Measurements from ENCODE around the gene ACSS1. TPM values are rescaled to one million over a fixed set of nuclear protein-coding genes. Genes with fewer than 3 reads are reported as not detected.

The ACSS1 gene
- total and polyA plus RNA-seq, 2 of the 8 experiments (the other 6 are each of a cell fraction or from before 2014, with no cell fraction given), result 2.6 to 3.4 TPM

DNA sequence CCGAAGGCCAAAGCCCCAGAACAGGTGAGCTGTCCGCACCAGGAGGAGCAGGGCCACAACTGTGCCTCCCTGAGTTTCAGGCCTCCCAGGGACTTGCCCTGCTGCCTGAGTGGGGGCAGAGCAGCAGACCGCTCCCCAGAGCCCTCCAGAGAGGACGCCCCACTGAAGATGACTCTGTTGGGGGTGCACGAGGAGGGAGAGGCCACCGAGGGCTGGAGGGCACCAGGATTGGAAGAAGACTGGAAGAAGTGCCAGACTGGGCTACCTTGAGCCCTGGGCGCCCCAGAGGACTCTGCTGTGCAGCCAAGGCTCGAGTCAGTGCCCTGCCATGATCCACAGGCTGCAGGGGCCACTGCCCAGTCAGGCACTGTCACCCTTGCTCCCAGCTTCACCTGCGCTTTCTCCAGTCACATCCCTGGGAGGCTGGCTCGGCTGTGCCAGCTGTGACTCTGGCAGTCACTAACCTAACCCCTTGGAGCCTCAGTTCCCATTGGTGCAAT is 97.6 kb downstream of the ACSS1 start (continued):
- TF ChIP-seq, protein P1, sequence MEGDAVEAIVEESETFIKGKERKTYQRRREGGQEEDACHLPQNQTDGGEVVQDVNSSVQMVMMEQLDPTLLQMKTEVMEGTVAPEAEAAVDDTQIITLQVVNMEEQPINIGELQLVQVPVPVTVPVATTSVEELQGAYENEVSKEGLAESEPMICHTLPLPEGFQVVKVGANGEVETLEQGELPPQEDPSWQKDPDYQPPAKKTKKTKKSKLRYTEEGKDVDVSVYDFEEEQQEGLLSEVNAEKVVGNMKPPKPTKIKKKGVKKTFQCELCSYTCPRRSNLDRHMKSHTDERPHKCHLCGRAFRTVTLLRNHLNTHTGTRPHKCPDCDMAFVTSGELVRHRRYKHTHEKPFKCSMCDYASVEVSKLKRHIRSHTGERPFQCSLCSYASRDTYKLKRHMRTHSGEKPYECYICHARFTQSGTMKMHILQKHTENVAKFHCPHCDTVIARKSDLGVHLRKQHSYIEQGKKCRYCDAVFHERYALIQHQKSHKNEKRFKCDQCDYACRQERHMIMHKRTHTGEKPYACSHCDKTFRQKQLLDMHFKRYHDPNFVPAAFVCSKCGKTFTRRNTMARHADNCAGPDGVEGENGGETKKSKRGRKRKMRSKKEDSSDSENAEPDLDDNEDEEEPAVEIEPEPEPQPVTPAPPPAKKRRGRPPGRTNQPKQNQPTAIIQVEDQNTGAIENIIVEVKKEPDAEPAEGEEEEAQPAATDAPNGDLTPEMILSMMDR (IDR thresholded peaks at IDR 0.05; ENCODE audit: control extremely low read depth in 1 of 3, insufficient read depth in 1 of 3, low read depth in 1 of 3, low read length in 3 of 3), result no peak
- TF ChIP-seq TEAD4 (IDR thresholded peaks at IDR 0.05; ENCODE audit: low read depth, low read length) (no peak), KDM4A (IDR thresholded peaks at IDR 0.05; ENCODE audit: low read depth, low read length, severe bottlenecking) (no peak), GABPA (IDR thresholded peaks at IDR 0.05; ENCODE audit: borderline replicate concordance, insufficient read depth, low read length) (no peak), ZNF274 (IDR thresholded peaks at IDR 0.05; ENCODE audit: borderline replicate concordance, extremely low read depth, low read length) (no peak)
- TF ChIP-seq, protein P2, sequence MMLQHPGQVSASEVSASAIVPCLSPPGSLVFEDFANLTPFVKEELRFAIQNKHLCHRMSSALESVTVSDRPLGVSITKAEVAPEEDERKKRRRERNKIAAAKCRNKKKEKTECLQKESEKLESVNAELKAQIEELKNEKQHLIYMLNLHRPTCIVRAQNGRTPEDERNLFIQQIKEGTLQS (IDR thresholded peaks at IDR 0.05; ENCODE audit: insufficient read depth, low read depth, low read length), result no peak
- TF ChIP-seq, protein P3, sequence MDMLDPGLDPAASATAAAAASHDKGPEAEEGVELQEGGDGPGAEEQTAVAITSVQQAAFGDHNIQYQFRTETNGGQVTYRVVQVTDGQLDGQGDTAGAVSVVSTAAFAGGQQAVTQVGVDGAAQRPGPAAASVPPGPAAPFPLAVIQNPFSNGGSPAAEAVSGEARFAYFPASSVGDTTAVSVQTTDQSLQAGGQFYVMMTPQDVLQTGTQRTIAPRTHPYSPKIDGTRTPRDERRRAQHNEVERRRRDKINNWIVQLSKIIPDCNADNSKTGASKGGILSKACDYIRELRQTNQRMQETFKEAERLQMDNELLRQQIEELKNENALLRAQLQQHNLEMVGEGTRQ (IDR thresholded peaks at IDR 0.05; ENCODE audit: low read length), result no peak
- TF ChIP-seq, protein P4, sequence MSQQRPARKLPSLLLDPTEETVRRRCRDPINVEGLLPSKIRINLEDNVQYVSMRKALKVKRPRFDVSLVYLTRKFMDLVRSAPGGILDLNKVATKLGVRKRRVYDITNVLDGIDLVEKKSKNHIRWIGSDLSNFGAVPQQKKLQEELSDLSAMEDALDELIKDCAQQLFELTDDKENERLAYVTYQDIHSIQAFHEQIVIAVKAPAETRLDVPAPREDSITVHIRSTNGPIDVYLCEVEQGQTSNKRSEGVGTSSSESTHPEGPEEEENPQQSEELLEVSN (IDR thresholded peaks at IDR 0.05), result no peak
